Measurements from ENCODE around the gene NME7. TPM values are rescaled to one million over a fixed set of nuclear protein-coding genes. Genes with fewer than 3 reads are reported as not detected.
"Not testable (repeated sequence)": the region's sequence is repeated elsewhere in the genome, so short reads cannot be mapped to it uniquely, and the experiment has no call there.

Gene NME7
- total RNA-seq, 1 experiment from 2014 or later: 67.1 TPM

DNA sequence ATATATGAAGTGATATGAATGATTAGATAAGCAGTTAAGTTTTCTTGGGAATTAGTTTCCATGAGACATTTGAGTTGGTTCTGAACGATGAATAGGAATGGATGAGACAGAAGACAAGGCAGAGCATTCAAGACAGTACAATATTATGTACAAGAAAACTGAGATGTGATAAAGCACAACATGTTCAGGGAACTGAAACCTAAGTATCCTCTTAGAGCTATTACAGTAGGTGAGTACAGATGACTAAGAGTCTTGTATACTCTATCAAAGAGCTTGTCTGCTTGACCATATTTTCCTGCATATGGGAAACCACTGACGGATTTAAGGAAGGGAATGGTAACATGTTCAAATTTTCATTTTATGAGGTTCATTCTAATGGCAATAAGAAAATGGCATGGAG lies 61.6 kb downstream of the NME7 start:
- no peak for DNase-seq (ENCODE audit: low read depth)

GRCh38 chr1:169305356-169305755 lies 62.2 kb downstream of the NME7 start:
- no peak for DNase-seq (ENCODE audit: low read depth)

DNA sequence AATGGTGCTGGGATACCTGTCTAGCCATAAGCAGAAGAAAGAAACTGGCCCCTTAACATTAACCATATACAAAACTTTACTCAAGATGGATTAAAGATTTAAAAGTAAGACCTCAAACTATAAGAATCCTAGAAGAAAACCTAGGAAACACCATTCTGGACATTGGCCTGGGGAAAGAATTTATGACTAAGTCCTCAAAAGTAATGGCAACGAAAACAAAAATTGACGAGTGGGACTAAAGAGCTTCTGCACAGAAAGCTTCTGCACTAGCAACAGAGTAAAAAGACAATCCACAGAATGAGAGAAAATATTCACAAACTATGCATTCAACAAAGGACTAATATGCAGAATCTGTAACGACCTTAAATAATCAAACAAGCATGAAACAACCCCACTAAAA lies 66.7 kb downstream of the NME7 start:
- no peak for DNase-seq (ENCODE audit: low read depth)

DNA sequence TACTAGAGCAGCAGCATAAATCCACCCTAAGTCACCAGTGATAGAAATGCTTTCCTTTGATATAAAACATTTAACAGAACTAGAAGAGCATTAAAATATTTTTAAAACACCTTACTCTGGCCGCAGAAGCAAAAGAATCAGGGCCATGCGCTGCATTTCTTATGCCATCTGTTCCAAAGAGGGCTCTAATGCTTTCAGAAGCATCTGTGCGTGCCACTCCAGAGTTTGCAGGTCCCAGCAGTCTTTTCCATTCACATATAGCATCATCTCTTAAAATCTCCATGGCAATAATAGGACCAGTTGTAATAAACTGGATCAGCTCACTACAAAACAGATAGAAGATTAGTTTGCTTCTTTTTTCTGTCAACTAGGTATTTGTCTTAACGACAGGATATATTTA lies 69.2 kb downstream of the NME7 start:
- DNase-seq (ENCODE audit: low read depth): no peak

GRCh38 chr1:169295846-169296245 lies 71.8 kb downstream of the NME7 start:
- DNase-seq (ENCODE audit: low read depth): no peak

DNA sequence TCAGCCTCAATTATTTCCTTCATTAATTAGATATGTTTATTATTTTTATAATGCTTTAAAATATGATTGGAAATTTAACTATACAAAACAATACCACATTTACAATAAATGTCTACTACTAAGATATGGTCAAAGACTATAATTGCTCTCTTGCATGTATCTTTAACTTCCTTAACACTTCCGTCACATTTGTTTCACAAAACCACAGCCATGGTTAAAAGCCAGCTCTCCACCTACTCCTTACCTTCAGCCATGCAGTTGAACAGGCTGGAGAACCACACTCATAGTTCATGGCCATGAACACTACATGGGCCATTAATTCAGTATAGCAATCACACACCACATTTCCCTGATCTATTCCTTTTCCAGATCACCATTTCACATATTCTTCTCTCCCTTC lies 72.2 kb downstream of the NME7 start:
- DNase-seq (ENCODE audit: low read depth): no peak

DNA sequence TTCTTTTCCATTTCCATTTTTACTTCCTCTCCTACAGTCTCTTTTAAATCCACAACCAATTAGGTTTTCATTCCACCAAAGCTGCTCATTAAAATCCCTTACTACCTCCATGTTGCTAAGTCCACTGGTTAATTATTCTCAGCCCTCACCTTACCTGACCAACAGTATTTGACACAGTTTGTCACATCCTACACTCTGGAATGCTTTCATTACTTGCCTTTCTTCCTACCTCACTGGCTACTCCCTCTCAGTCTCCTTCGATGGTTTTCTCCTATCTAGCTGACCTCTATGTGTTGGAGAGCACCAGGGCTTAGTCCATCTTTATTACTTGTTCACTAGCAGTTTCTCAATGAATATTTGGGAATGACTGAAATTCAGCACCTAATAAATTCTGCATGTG lies 78.6 kb downstream of the NME7 start:
- DNase-seq (ENCODE audit: low read depth): no peak

GRCh38 chr1:169288011-169288414 lies 79.6 kb downstream of the NME7 start:
- peak; percentile 54 for DNase-seq (ENCODE audit: low read depth)

DNA sequence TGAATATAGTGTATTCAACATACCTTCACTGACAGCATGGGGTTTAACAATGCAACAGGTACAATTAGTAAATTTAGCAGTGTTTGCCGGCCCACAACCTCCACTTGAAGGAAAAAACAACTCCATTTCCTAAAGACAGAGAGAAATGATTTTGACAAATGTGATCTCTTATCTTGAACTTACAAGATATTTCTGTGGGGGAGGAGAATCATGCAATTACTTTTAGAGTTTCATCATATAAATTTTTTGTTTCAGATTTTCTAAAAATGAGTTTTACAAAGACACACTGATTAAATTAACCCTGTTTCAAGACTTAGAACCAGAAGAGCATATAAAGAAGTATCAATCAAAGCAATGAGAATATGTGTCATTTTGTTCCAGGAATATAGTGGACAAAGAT lies 80.3 kb downstream of the NME7 start:
- DNase-seq (ENCODE audit: low read depth): no peak

DNA sequence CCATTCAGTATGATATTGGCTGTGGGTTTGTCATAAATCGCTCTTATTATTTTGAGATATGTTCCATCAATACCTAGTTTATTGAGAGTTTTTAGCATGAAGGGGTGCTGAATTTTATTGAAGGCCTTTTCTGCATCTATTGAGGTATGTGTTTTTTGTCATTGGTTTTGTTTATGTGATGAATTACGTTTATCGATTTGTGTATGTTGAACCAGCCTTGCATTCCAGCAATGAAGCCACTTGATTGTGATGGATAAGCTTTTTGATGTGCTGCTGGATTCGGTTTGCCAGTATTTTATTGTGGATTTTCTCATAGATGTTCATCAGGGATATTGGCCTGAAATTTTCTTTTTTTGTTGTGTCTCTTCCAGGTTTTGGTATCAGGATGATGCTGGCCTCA lies 86.0 kb downstream of the NME7 start:
- not testable (repeated sequence) for DNase-seq (ENCODE audit: low read depth)

DNA sequence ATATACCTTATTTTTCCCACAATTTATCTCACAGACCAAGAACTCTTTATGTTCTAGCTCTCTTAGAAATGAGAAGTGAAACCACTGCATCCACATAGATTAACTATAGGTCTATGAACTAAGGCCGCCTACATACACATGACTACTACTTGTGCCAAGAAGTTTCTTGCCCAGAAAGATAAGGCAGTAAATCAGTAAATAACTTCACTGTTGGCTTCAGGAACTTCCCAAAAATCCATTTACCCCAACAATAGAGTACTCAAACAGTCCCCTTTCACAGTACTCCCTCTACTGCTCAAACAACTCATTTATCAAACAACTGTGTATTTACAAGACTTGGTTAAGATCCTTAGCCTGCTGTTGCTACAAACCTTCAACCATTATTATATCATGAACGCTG lies 96.5 kb downstream of the NME7 start:
- DNase-seq (ENCODE audit: low read depth): no peak

DNA sequence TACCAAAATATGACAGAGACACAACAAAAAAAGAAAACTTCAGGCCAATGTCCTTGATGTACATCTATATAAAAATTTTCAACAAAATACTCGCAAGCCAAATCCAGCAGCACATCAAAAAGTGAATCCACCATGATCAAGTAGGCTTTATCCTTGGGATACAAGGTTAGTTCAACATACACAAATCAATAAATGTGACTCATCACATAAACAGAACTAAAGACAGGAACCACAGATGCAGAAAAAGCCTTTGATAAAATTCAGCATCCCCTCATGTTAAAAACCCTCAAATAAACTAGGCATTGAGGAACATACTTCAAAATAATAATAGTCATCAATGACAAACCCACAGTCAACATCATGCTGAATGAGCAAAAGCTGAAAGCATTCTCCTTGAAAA lies 101.5 kb downstream of the NME7 start:
- no peak for DNase-seq (ENCODE audit: low read depth)

DNA sequence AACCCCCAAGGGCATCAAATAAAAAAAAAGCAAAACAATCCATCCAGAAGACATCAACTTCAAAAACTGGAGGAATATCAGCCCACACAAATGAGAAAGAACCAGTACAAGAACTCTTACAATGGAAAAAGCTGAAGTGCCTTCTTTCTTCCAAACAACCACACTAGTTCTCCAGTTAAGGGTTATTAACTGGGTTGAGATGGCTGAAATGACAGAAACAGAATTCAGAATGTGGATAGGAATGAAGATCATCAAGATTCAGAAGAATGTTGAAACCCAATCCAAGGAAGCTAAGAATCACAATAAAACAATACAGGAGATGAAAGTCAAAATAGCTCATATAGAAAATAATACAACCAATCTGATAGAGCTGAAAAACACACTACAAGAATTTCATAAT lies 104.5 kb downstream of the NME7 start:
- no peak for DNase-seq (ENCODE audit: low read depth)

DNA sequence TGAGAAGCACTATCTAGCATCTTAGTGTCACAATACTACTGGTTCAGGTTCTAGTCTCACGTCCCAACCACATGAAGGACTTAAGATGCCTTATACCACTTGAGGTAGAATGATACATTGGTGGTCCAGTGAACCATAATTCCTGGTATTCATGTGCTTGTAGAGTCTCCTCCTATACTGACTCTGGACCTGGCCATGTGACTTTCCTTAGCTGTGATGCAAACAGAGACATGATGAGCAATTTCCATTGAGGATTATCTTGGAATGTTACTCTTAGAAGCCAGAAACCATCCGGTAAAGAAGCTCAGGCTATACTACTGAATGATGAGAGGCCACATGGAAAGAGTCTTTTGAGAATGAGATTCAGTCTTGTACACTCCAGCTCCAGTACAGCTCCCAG lies 105.7 kb downstream of the NME7 start:
- DNase-seq (ENCODE audit: low read depth): no peak

- no peak for DNase-seq (ENCODE audit: low read depth)
Measured at GRCh38 chr1:169260478-169261151, 107.0 kb downstream of the NME7 start.

GRCh38 chr1:169259816-169260215 lies 107.8 kb downstream of the NME7 start:
- no peak for DNase-seq (ENCODE audit: low read depth)

DNA sequence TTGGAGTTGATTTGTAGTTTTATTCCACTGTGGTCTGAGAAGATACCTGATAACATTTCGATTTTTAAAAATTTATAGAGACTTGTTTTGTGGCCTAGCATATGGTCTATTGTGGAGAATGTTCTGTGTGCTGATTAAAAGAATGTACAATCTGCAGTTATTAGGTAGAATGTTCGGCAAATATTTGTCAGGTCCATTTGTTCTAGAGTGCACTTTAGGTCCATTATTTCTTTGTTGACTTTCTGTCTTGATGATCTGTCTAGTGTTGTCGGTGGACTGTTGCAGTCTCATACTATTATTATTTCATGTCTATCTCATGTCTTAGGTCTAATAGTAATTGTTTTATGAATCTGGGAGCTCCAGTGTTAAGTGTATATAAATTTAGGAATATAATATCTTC lies 116.8 kb downstream of the NME7 start:
- DNase-seq (ENCODE audit: low read depth): no peak

DNA sequence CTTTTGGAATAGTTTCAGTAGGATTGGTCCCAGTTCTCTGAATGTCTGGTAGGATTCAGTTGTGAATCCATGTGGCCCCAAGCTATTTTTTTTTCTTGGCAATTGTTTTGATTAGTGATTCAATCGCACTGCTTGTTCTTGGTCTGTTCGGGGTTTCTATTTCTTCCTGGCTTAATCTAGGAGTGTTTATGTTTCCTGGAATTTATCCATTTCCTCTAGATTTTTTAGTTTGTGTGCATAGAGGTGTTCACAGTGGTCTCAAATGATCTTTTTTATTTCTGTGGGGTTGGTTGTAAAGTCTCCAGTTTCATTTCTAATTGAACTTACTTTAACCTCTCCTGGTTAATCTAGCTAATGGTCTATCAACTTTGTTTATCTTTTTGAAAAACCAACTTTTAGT lies 117.6 kb downstream of the NME7 start:
- peak; percentile 16 for DNase-seq (ENCODE audit: low read depth)

GRCh38 chr1:169249611-169250010 lies 118.0 kb downstream of the NME7 start:
- DNase-seq (ENCODE audit: low read depth): no peak

DNA sequence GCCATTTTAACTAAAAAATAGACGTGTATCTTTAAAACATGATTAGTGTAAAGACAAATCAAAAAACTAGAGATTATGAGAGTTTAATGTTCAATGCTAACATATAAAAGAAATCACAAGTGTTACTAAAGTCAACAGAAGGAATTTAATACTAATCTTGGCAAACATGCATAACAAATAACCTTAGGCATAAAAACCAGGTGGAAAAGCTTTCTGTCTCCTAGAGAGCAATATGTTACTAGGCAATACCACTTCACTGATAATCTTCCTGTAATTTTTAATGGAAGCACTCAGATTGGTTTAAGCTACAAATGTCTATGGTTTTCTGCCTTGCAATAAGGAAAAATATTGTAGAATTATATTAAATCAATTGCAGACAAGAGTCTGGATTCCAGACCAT lies 121.9 kb downstream of the NME7 start:
- DNase-seq (ENCODE audit: low read depth): no peak

DNA sequence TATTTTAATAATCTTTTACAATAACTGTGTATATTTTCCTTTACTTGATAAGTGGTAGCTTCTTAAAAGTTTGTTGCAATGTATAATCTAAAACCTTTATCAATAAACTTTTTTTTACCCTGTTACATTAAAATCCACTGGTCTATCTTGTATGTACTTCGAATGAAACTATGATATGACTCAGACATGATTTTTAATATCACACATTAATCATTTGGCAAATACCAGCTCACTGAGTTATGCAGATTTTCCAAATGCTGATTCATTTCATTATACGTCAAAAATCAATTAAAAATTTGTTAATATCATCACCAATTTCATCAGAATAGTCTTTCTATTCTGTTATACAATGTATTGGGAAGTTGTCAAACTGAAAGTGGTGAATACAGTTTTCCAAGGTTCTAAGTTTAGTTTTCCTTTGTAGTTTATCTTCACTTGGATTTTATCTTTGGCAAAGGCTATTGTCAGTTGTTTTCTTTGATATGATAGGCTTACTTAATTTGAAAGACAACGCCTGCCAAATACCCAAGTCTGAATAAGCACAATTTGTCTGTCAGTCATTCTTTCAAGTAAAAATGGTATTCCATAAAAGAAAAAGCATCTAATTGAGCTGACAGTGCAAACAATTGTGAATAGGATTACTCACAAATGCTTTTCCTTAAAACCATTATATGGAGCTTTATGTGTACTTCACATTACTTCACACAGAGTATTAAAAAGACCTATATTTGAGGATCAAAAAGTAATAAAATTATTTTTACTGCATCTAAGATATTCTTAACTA lies 127.0 kb downstream of the NME7 start:
- DNase-seq (ENCODE audit: low read depth): no peak

DNA sequence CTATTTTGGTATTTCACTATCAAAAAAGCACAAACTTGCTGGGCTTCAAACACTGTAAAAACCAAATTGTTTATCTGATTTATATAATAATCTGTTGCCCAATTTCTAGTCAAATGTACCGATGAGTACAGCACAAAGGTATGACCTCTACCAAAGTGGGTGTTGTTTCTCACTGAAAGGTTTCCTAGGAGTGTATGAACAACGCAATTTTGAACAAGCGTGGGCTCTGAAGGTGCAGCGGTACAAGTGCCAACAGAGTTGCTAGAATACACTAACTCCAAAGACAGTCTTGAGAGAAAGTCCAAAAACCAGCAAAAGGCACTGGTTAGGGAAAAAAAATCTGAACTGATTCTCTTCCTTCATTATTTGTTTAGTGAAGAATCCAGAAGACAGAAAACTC lies 130.7 kb downstream of the NME7 start:
- no peak for DNase-seq (ENCODE audit: low read depth)

- no peak for DNase-seq (ENCODE audit: low read depth)
Measured at GRCh38 chr1:169236143-169236542, 131.5 kb downstream of the NME7 start.

DNA sequence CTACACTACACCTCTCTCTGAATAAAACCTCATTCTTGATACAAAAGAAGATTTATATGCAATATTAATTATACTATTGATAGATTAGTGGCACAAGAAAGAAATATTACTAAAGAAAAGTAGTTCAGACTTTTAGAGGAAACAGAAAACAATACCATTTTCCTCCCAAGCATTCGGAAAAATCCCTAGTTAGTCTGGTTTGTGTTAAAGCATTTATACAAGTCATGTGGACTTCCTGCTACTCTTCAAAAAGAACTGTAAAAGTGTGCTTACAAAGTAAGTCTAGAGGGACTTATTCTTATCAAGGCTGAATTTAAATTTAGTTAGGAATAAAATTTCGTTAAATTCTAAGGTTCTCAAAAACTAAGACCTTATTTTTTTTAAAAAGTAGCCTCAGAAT lies 132.0 kb downstream of the NME7 start:
- no peak for DNase-seq (ENCODE audit: low read depth)
